Bronchial epithelial cell (primary cell): ENCODE data around the gene BICC1. TPM values are rescaled to one million over a fixed set of nuclear protein-coding genes. Genes with fewer than 3 reads are reported as not detected.

Experiments
- DNase-seq: peaks from one replicate; pipeline ENCODE4 v3.0.0-alpha.2; 2010; ENCODE audit warnings: low read depth
- FAIRE-seq: peaks from 2 replicates; lab custom pipeline; 2011; peaks lifted over from hg19 to GRCh38; lab: Jason Lieb, UNC
- H3K27me3 ChIP-seq: 2 replicates; pipeline ENCODE4 v1.5.1; 2011; ENCODE audit warnings: low read length; ENCODE audit not compliant: control insufficient read depth, insufficient read depth
- H3K36me3 ChIP-seq: 2 replicates; pipeline ENCODE4 v1.5.1; 2011; ENCODE audit warnings: low read length; ENCODE audit not compliant: control insufficient read depth, insufficient read depth
- H3K4me3 ChIP-seq: 2 replicates; pipeline ENCODE4 v1.5.1; 2011; ENCODE audit warnings: mild to moderate bottlenecking, low read depth, low read length, control low read depth
- CTCF ChIP-seq: IDR thresholded peaks from 2 replicates; pipeline ENCODE4 v1.5.1; 2011; ENCODE audit warnings: mild to moderate bottlenecking, moderate library complexity, low read length, control low read depth, inconsistent platforms; ENCODE audit not compliant: insufficient read depth, severe bottlenecking
- total RNA-seq: library from RNA; depleted of rRNA; stranded (reverse); fragments of >200 nt; gene quantifications from 2 replicates; pipeline ENCODE4 v1.2.1, GENCODE V29; 2014

The BICC1 gene
- total RNA-seq, 1 donor from 2014 or later, result 1.1 TPM

GRCh38 chr10:58773341-58773740 lies 260.7 kb downstream of the BICC1 start:
- FAIRE-seq, result no peak
- no peak for TF ChIP-seq CTCF
- H3K36me3 ChIP-seq, result no peaks in the 10 kb centered on the region

GRCh38 chr10:58773944-58774343 lies 261.3 kb downstream of the BICC1 start:
- DNase-seq (no peak), FAIRE-seq (no peak)
- Histone ChIP-seq H3K36me3 (no peaks in the 10 kb centered on the region), H3K4me3 (no peak overlapping the region), H3K27me3 (no peaks in the 10 kb centered on the region)
- TF ChIP-seq CTCF, result no peak

More at GRCh38 chr10:58773341-58773740, 260.7 kb downstream of the BICC1 start:
- no peak for DNase-seq
- Histone ChIP-seq H3K4me3 (no peak overlapping the region), H3K27me3 (no peaks in the 10 kb centered on the region)

- no peak overlapping the region for H3K4me3 ChIP-seq
- no peak for TF ChIP-seq CTCF
- no peaks in the 10 kb centered on the region for H3K27me3 ChIP-seq
- no peaks in the 10 kb centered on the region for H3K36me3 ChIP-seq
- FAIRE-seq (peak; percentile 94), DNase-seq (peak; percentile 84)
Observed at GRCh38 chr10:58775960-58776567, 263.4 kb downstream of the BICC1 start.

GRCh38 chr10:58776568-58777318 lies 264.1 kb downstream of the BICC1 start:
- FAIRE-seq (no peak), DNase-seq (no peak)
- Histone ChIP-seq H3K4me3 (no peak overlapping the region), H3K27me3 (no peaks in the 10 kb centered on the region), H3K36me3 (no peaks in the 10 kb centered on the region)
- no peak for TF ChIP-seq CTCF

GRCh38 chr10:58778966-58779365 lies 266.3 kb downstream of the BICC1 start:
- Histone ChIP-seq H3K36me3 (no peaks in the 10 kb centered on the region), H3K27me3 (no peaks in the 10 kb centered on the region), H3K4me3 (no peak overlapping the region)
- TF ChIP-seq CTCF, result no peak
- FAIRE-seq, result no peak
- no peak for DNase-seq
